Esophagus squamous epithelium (tissue), 5 donors: ENCODE data around the gene CHAF1A. TPM values are rescaled to one million over a fixed set of nuclear protein-coding genes. Genes with fewer than 3 reads are reported as not detected.

Source experiments
- DNase-seq: peaks from one replicate; lab custom pipeline; 2025; lab: John Stamatoyannopoulos, UW
- H3K27ac ChIP-seq, 4 donors: fragments of 200-600 bp; sonication (generic); one replicate each; pipeline ENCODE4 v1.5.1; 2016 to 2019; ENCODE audit warnings: mild to moderate bottlenecking in 1 of 4
- H3K27me3 ChIP-seq, 4 donors: fragments of 200-600 bp; sonication (generic); 1 replicate in 3 of 4; 2 replicates in 1 of 4; pipeline versions ENCODE4 v1.5.1 to v1.6.0; 2017 to 2021; ENCODE audit warnings: antibody characterized with exemption in 1 of 4
- H3K36me3 ChIP-seq, 3 donors: fragments of 200-600 bp; sonication (generic); one replicate each; pipeline ENCODE4 v1.5.1; 2016 to 2019
- H3K4me1 ChIP-seq, 3 donors: fragments of 200-600 bp; sonication (generic); one replicate each; pipeline ENCODE4 v1.5.1; 2017 to 2019
- H3K4me3 ChIP-seq, 4 donors: fragments of 200-600 bp; sonication (generic); 1 replicate in 3 of 4; 2 replicates in 1 of 4; pipeline ENCODE4 v1.5.1; 2016 to 2019; ENCODE audit warnings: mild to moderate bottlenecking in 2 of 4, moderate library complexity in 1 of 4
- H3K9me3 ChIP-seq, 3 donors: fragments of 200-600 bp; sonication (generic); one replicate each; pipeline ENCODE4 v1.5.1; 2016 to 2019
- POLR2A ChIP-seq, 4 donors: fragments of 450-650 bp; IDR thresholded peaks; one replicate each; pipeline ENCODE4 v1.6.1; 2017; ENCODE audit warnings: antibody characterized with exemption in 4 of 4, mild to moderate bottlenecking in 4 of 4, moderate library complexity in 3 of 4
- WGBS, 2 donors: methylation state at CpG; one replicate each; pipeline ENCODE4 v1.1.5; 2018; 5-methylcytosine and 5-hydroxymethylcytosine counted together
- intact Hi-C: fragments of 100-400 bp; cut with DNase I; formaldehyde crosslinking; loops from one replicate; pipeline ENCODE4 v1.15.0; 2022
- total RNA-seq, 4 donors: library from RNA; depleted of rRNA; stranded (reverse); fragments of >200 nt; gene quantifications; one replicate each; pipeline ENCODE4 v1.1.0, GENCODE V29; 2016
- TF ChIP-seq, protein P1 (sequence below), 6 experiments: fragments of 450-650 bp in 4 of 6; fragments of 200-600 bp in 2 of 6; sonication (generic) in 2 of 6; IDR thresholded peaks; one replicate each; pipeline ENCODE4 v1.5.1; 2016 to 2019; ENCODE audit warnings: antibody characterized with exemption in 6 of 6, mild to moderate bottlenecking in 4 of 6, moderate library complexity in 4 of 6
- donor health status: DM: yes; HTN: yes; CAD: no.

CHAF1A gene
- total RNA-seq, 4 donors from 2014 or later = 7.6 to 20.9 (median 11.9) TPM

GRCh38 chr19:4370418-4371041 lies 31.9 kb upstream of the CHAF1A start:
- DNase-seq = no peak
- Histone ChIP-seq H3K4me3 (peak overlapping the region in 3 of 4 donors; percentile 33 to 59 (median 37)), H3K36me3 (peaks cover 7 to 53% (median 16%) of the 10 kb centered on the region in 3 donors), H3K27me3 (no peaks in the 10 kb centered on the region), H3K9me3 (no peaks in the 10 kb centered on the region), H3K27ac (peak overlapping the region; percentile 89 to 96 (median 92)), H3K4me1 (peaks cover 70 to 88% (median 77%) of the 10 kb centered on the region in 3 donors)
- intact Hi-C loops = no loop called here
- TF ChIP-seq, protein P1, sequence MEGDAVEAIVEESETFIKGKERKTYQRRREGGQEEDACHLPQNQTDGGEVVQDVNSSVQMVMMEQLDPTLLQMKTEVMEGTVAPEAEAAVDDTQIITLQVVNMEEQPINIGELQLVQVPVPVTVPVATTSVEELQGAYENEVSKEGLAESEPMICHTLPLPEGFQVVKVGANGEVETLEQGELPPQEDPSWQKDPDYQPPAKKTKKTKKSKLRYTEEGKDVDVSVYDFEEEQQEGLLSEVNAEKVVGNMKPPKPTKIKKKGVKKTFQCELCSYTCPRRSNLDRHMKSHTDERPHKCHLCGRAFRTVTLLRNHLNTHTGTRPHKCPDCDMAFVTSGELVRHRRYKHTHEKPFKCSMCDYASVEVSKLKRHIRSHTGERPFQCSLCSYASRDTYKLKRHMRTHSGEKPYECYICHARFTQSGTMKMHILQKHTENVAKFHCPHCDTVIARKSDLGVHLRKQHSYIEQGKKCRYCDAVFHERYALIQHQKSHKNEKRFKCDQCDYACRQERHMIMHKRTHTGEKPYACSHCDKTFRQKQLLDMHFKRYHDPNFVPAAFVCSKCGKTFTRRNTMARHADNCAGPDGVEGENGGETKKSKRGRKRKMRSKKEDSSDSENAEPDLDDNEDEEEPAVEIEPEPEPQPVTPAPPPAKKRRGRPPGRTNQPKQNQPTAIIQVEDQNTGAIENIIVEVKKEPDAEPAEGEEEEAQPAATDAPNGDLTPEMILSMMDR (IDR thresholded peaks at IDR 0.05) = no peak
- TF ChIP-seq POLR2A (IDR thresholded peaks at IDR 0.05) = no peak
- WGBS, 2 donors = 100% methylated on average over 1 to 2 of the region's 15 CpGs

- no peak for DNase-seq
- Histone ChIP-seq H3K27ac (peak overlapping the region; percentile 89 to 97 (median 92)), H3K4me3 (no peak overlapping the region), H3K4me1 (peaks cover 80 to 96% (median 87%) of the 10 kb centered on the region in 3 donors), H3K27me3 (no peaks in the 10 kb centered on the region), H3K36me3 (peaks cover 0 to 43% (median 6%) of the 10 kb centered on the region in 3 donors), H3K9me3 (no peaks in the 10 kb centered on the region)
- TF ChIP-seq, protein P1 (IDR thresholded peaks at IDR 0.05) = no peak
- TF ChIP-seq POLR2A (IDR thresholded peaks at IDR 0.05) = no peak
- 72 to 86% methylated on average over 22 to 28 of the region's 31 CpGs for WGBS, 2 donors
- intact Hi-C loops = no loop called here
These were observed 30.9 kb upstream of the CHAF1A start for GRCh38 chr19:4371247-4372164.

- TF ChIP-seq POLR2A (IDR thresholded peaks at IDR 0.05) = no peak
- TF ChIP-seq, protein P1 (IDR thresholded peaks at IDR 0.05) = no peak
- WGBS, 2 donors = 78 to 95% methylated on average over 13 to 14 of the region's 22 CpGs
- no peak for DNase-seq
These were observed 30.1 kb upstream of the CHAF1A start for GRCh38 chr19:4372165-4373012.

DNA sequence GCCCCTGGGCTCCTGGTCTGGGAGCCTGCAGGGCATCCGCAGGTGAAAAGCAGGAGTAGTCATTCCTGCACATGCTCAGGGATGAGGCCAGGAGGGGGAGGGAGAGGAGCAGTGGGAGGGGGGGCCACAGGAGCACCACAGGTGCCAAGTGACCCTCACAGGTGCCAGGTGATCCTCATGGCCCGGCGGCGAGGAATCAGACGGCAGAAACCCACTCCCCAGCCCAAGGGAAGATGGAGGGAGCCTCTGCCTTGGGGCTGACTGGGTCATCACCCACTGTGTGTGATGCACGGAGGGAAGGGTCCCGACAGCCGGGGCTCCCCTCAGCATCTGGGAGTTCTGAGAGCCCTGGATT lies 29.4 kb upstream of the CHAF1A start:
- 78 to 84% methylated on average over 7 of the region's 8 CpGs for WGBS, 2 donors
- intact Hi-C loops = no loop called here
- peaks cover 0 to 28% (median 0%) of the 10 kb centered on the region in 3 donors for H3K36me3 ChIP-seq
- no peak for DNase-seq
- H3K4me3 ChIP-seq = no peak overlapping the region
- TF ChIP-seq, protein P1 (IDR thresholded peaks at IDR 0.05) = no peak
- no peak for TF ChIP-seq POLR2A (IDR thresholded peaks at IDR 0.05)
- no peaks in the 10 kb centered on the region for H3K27me3 ChIP-seq
- H3K4me1 ChIP-seq = peaks cover 93 to 100% (median 99%) of the 10 kb centered on the region in 3 donors
- H3K9me3 ChIP-seq = no peaks in the 10 kb centered on the region
- H3K27ac ChIP-seq = peak overlapping the region; percentile 92 to 97 (median 92)

More at GRCh38 chr19:4372165-4373012, 30.1 kb upstream of the CHAF1A start:
- Histone ChIP-seq H3K27me3 (no peaks in the 10 kb centered on the region), H3K27ac (peak overlapping the region; percentile 92 to 97 (median 92)), H3K4me3 (no peak overlapping the region), H3K9me3 (no peaks in the 10 kb centered on the region), H3K36me3 (peaks cover 0 to 34% (median 3%) of the 10 kb centered on the region in 3 donors), H3K4me1 (peaks cover 88 to 100% (median 96%) of the 10 kb centered on the region in 3 donors)
- intact Hi-C loops = no loop called here
